ENCODE data around the gene SMG6. TPM values are rescaled to one million over a fixed set of nuclear protein-coding genes. Genes with fewer than 3 reads are reported as not detected.

The SMG6 gene
- total and polyA plus RNA-seq, 8 donors, result 8.4 to 19.8 (median 12.1) TPM

- ATAC-seq (no peak), FAIRE-seq (no peak), DNase-seq (no peak)
- Histone ChIP-seq H3K27me3 (no peaks in the 10 kb centered on the region), H3K9me3 (no peaks in the 10 kb centered on the region), H3K36me3 (no peaks in the 10 kb centered on the region), H3K4me1 (no peaks in the 10 kb centered on the region), H3K4me3 (no peak overlapping the region), H3K27ac (no peak overlapping the region)
- intact Hi-C loops (cut with DNase I), result no loop called here
- TF ChIP-seq CTCF (IDR thresholded peaks at IDR 0.05), result no peak
- WGBS, 2 donors, result 78 to 79% methylated on average over 5 of the region's 5 CpGs
These were observed 191.9 kb downstream of the SMG6 start for GRCh38 chr17:2111691-2112090.

- H3K4me3 ChIP-seq, result no peak overlapping the region
- no peak for TF ChIP-seq CTCF (IDR thresholded peaks at IDR 0.05)
- H3K9me3 ChIP-seq, result no peaks in the 10 kb centered on the region
- no peaks in the 10 kb centered on the region for H3K27me3 ChIP-seq
- FAIRE-seq, result no peak
- H3K36me3 ChIP-seq, result no peaks in the 10 kb centered on the region
- H3K4me1 ChIP-seq, result no peaks in the 10 kb centered on the region
- no peak for DNase-seq
- 95 to 98% methylated on average over 6 of the region's 6 CpGs for WGBS, 2 donors
- no peak for ATAC-seq
- no peak overlapping the region for H3K27ac ChIP-seq
- intact Hi-C loops (cut with DNase I), result no loop called here
These were observed 193.1 kb downstream of the SMG6 start for GRCh38 chr17:2110436-2110835.

GRCh38 chr17:2108170-2108569, 195.4 kb downstream of the SMG6 start:
- no peak for FAIRE-seq
- no peaks in the 10 kb centered on the region for H3K36me3 ChIP-seq
- H3K27ac ChIP-seq, result no peak overlapping the region
- DNase-seq, result no peak
- no peak for ATAC-seq
- intact Hi-C loops (cut with DNase I), result no loop called here
- no peaks in the 10 kb centered on the region for H3K9me3 ChIP-seq
- no peak overlapping the region for H3K4me3 ChIP-seq
- H3K27me3 ChIP-seq, result no peaks in the 10 kb centered on the region
- 92 to 95% methylated on average over 8 of the region's 8 CpGs for WGBS, 2 donors
- no peak for TF ChIP-seq CTCF (IDR thresholded peaks at IDR 0.05)
- no peaks in the 10 kb centered on the region for H3K4me1 ChIP-seq

GRCh38 chr17:2107506-2107905, 196.1 kb downstream of the SMG6 start:
- Histone ChIP-seq H3K27me3 (no peaks in the 10 kb centered on the region), H3K9me3 (no peaks in the 10 kb centered on the region), H3K27ac (no peak overlapping the region), H3K4me1 (no peaks in the 10 kb centered on the region), H3K4me3 (no peak overlapping the region), H3K36me3 (no peaks in the 10 kb centered on the region)
- FAIRE-seq (no peak), DNase-seq (no peak), ATAC-seq (peak in 2 of 4 donors; percentile 14 to 37)
- intact Hi-C loops (cut with DNase I), result no loop called here
- 88 to 96% methylated on average over 3 of the region's 3 CpGs for WGBS, 2 donors
- no peak for TF ChIP-seq CTCF (IDR thresholded peaks at IDR 0.05)

- no peaks in the 10 kb centered on the region for H3K9me3 ChIP-seq
- 89 to 91% methylated on average over 2 of the region's 2 CpGs for WGBS, 2 donors
- ATAC-seq, result no peak
- H3K4me3 ChIP-seq, result no peak overlapping the region
- no peak overlapping the region for H3K27ac ChIP-seq
- H3K4me1 ChIP-seq, result no peaks in the 10 kb centered on the region
- H3K27me3 ChIP-seq, result no peaks in the 10 kb centered on the region
- DNase-seq, result no peak
- no peaks in the 10 kb centered on the region for H3K36me3 ChIP-seq
- FAIRE-seq, result no peak
- TF ChIP-seq CTCF (IDR thresholded peaks at IDR 0.05), result no peak
- intact Hi-C loops (cut with DNase I), result no loop called here
These were observed 196.5 kb downstream of the SMG6 start for GRCh38 chr17:2107050-2107449.
